GM18517 (cell line): ENCODE results near the gene CASKIN2.

ENCODE experiments used
- ATAC-seq: cut with Tn5 transposase; IDR thresholded peaks from one replicate; pipeline ENCODE4 v1.9.1; 2021; ENCODE audit warnings: mild to moderate bottlenecking, moderate library complexity; ENCODE audit not compliant: unreplicated experiment

Gene CASKIN2

DNA sequence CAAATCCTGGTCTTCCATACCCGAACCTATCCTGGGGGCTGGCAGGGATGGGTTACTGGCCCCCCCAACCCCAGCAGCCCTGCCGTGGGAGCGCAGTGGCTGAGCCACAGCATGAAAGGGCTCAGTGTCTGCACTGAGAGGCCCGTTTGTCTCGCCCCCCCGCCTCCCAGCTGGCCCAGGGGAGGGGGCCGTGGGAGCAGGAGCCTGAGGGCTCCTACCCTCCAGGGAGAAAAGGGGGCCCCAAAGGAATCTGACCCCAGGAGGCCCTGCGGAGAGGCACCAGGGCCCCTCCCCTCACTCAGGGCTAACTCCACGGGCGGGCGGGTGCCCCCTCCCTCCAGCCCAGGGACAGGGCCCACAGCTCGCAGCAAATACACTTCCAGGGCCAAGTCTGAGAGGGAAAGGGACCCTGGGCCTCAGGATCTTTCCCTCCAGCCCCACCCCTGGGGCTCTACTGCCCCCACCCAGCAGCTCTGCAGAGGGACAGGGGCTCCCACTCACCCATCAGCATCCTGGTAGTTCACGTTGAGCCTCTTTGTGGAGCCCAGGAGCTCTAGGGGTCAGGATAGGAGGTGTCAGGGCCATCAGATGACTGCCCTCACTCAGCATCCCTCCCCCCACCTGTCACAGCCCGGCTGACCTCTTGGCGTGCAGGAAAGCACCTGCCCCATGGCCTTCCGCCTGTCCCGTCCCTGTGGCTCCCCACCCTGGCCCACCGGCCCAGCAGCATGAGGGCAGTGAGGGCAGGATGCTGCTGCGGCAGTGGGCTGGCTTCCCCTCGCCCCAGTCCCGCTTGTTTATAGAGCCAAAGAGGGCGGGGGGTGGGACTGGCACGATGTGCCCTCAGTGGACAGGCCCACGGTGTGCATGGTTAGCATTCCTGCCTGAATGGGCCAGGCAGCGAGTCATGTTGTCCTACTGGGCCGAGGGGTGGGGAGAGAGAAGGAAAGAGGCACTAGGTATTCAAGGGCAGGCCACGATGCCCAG lies 7.3 kb downstream of the CASKIN2 start:
- ATAC-seq, result no peak

GRCh38 chr17:75506888-75507287 lies 8.4 kb downstream of the CASKIN2 start:
- no peak for ATAC-seq

DNA sequence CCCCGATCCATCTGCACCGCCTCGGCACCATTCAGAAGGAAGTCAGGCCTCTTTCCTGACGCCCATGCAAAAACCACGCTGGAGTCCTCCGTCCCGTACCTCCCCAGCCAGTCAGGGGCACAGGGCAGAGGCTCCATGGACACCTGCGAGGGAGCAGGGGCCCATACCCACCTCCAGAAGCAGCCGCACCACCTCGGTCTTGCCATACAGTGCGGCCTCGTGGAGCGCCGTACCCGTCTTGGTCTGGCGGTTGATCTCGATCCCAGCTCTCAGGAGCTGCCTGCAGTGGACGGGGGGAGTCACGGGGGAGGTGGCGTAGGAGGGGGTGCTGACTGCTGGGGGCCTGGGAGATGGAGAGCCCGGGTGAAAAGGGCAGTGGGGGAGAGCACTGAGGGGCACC lies 9.2 kb downstream of the CASKIN2 start:
- ATAC-seq, result no peak

- ATAC-seq, result no peak
Measured at GRCh38 chr17:75505640-75506039, 9.7 kb downstream of the CASKIN2 start.

DNA sequence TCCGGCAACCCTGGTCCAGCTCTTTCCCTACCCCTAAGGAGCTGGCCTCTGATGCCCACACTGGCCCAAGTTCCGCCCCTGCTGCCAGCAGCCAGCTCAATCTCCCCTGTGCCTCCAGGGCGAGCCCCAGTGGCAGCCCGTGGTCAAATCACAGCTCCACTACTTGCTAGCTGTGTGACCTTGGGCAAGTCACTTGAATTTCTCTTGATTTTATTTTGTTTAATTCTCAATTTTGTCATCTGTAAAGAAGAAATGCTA lies 10.3 kb downstream of the CASKIN2 start:
- no peak for ATAC-seq

GRCh38 chr17:75504347-75505151 lies 10.8 kb downstream of the CASKIN2 start:
- no peak for ATAC-seq

- no peak for ATAC-seq
Measured at GRCh38 chr17:75503976-75504346, 11.4 kb downstream of the CASKIN2 start.

DNA sequence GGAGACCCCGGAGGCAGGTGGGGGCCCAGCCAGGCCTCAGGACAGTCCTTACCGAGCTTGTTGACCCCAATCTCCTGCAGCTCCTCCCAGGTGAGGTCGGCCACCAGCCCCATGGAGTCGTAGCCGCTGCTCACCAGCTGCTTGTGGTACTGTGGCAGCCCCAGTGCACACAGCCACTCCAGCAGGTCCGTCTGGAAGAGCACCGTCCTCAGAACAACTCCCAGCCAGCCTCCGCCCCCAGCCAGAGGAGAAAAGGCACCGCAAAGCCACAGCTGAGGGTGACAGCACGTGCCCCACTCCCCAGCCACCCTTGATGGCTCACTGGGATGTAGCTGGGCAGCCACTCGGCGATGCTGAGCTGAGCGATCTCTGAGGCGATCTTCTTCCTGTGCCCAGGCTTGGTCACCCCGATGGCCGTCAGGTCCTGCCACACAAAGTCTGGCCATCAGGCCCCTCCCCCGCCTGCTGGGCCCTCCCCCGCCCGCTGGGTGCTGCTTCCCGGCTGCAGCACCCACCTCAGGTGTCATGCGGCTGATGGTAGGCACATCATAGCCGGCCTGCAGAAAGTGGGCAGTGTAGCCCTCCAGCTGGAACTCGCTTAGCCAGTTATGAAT lies 11.9 kb downstream of the CASKIN2 start:
- ATAC-seq, result no peak

DNA sequence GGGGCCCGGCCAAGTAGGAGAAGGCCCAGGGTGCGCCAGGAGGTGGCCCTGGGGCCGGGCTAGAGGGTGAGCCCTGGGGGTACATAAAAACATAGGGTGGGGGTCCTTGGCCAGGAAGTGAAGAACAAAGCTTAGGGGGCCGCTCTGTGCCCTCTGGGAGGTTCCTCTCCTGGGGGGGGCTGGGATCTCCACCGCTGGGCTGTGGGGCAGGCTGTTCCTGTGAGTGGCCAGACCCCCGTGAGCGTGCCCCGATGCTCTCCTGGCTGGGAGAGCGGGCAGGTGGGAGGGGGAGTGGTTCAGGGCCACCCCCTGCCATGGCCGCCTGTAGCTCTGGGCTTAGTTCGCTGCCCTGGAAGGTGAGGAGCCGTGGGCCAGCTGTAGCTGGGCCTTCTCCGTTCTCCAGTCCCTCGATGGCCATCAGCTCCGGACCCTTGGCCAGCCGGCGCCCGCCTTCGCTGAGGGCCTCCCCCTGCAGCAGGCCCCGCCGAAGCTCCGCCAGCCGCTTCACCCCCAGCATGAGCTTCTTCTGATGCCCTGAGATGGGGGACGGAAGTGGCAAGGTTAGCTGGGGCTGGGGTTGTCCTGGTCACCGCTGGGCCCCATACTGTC lies 12.5 kb downstream of the CASKIN2 start:
- no peak for ATAC-seq

- ATAC-seq, result no peak
Measured at GRCh38 chr17:75502072-75502720, 13.1 kb downstream of the CASKIN2 start.

DNA sequence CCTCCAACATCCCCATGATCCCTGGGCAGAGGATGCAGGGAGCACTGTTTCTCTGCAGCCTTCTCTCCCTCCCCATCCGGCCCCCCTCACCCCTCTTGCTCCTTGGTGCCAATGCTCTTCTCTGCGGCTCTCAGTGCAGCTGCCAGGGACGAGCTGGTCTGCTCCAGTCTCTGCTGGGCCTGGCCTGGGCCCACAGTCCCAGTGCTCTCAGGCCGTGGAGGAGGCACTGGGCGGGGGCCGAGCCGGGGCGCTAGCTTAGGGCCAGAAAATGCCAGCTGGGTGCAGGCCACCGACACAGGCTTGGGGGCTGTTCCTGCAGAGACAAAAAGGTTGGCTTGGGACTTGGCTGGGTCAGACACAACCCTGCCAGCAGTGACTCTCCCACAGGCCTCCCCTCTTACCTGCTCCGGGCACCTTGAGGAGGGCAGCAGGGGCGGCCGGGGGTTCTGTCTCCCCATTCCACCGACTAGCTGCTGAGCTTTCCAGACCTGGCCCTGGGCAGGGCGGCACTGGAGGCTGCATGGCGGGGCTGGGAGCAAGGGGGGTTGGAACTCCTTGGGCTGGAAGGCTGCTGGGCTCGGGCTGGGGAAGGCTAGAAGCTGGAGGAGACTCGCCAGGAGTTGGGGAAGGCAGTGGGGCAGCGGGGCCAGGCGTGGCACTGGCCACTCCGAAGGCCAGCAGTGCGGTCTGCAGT lies 13.8 kb downstream of the CASKIN2 start:
- no peak for ATAC-seq

DNA sequence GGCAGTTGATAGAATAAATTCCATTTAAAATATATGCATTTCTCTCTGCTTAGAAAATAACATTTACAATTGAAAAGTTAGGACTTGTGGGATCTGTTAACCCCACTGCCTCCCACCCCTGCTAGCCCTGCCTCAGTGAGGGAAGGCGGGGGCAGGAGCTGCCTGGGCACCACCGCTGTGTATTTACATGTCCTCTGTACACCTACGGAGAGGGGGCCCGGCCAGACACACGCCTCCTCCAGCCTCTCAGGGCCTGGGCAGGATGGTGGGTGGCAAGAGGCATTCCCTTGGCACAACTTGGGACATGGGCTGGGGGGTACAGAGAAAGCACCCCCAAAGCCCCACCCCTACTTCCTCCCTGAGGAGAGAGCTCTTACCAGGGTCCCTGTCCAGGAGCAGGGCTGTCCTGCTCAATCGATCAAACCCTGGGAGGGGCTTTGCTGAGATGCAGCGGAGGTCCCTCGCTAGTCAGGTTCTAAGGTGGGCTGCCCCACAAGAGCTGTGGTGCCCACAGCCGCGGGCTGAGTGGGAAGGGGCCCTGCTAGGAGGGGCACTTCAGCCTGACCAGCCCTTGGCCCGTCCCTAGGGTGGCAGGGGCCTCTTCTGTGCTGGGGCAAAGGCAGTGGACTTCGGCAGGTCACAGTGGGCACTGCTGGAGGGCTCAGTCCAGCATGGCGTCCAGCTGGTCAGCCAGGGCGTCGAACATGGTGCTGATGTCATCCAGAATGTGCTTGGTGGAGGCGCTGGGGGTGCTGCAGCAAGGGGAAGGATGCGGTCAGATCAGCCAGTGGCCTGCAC lies 14.7 kb downstream of the CASKIN2 start:
- no peak for ATAC-seq

- ATAC-seq, result no peak
Measured at GRCh38 chr17:75499313-75500022, 15.9 kb downstream of the CASKIN2 start.

- ATAC-seq, result no peak
Measured at GRCh38 chr17:75498726-75499213, 16.6 kb downstream of the CASKIN2 start.

DNA sequence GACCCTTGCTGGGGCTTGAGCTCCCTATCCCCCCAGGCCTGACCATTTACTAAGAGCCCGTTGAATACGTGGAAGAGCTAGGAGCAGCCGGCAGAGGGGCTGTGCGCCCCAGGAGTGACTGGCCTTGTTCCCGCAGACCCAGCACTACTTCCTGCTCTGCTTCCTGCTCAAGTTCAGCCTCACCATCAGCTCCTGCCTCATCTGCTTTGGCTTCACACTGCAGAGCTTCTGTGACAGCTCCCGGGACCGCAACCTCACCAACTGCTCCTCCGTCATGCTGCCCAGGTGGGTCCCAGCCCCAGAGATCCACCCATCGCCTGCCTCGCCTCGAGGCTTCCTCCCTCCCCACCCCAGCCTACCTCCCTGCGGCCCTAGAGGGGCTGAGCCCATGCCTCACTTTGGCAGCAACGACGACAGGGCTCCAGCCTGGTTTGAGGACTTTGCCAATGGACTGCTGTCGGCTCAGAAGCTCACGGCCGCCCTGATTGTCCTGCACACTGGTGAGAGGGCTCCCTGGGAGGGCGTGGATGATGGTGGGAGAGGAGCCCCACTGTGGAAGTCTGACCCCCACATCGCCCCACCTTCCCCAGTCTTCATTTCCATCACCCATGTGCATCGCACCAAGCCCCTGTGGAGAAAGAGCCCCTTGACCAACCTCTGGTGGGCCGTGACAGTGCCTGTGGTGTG lies 17.2 kb downstream of the CASKIN2 start:
- ATAC-seq, result no peak

- no peak for ATAC-seq
Measured at GRCh38 chr17:75496005-75496404, 19.3 kb downstream of the CASKIN2 start.

GRCh38 chr17:75494326-75494877 lies 20.9 kb downstream of the CASKIN2 start:
- ATAC-seq, result no peak
